Activated CD8-positive, alpha-beta memory T cell treated with anti-CD3 and anti-CD28 coated beads for 36 hours (primary cell): ENCODE measurements around the gene CSH2. TPM values are rescaled to one million over a fixed set of nuclear protein-coding genes. Genes with fewer than 3 reads are reported as not detected.

Source experiments
- CTCF ChIA-PET: fragments of 350-600 bp; sonication (Branson Sonifier 250); formaldehyde crosslinking; loops from one replicate; lab custom pipeline; 2021; ENCODE audit warnings: antibody characterized with exemption; lab: Charles Lee
- POLR2A ChIA-PET: fragments of 350-600 bp; sonication (Branson Sonifier 250); formaldehyde crosslinking; loops from one replicate; lab custom pipeline; 2021; ENCODE audit warnings: antibody characterized with exemption; lab: Charles Lee
- total RNA-seq, 2 experiments: library from RNA; stranded (reverse); gene quantifications; one replicate each; pipeline ENCODE4 v1.2.3, GENCODE V29; 2021

The CSH2 gene
- total RNA-seq, 2 experiments from 2014 or later, result not detected

DNA sequence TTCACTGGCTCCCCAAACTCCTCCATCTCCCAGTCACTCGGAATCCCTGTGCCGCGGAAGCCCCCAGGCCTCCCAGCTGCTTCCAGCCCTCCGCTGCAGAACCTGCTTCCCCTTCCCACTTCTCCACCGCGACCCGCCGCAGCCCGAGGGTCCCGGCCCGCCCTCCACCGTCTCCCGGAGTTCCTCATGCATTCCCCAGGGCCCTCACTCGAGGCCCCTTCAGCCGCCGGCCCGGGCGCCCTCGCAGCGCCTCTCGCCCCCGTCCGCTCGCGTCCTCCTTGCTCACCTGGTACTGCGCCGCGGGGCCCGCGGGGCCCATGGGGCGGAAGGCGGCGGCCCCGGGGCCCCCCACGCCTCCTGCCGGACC lies 31.3 kb downstream of the CSH2 start:
- ChIA-PET POLR2A (interaction anchor here (0.7 to 1.0 kb wide), 3 partner anchors 9 to 14 kb away, joined by 3 to 4 read pairs (median 3); no protein-coding TSS in a partner anchor), CTCF (interaction anchor here (0.9 kb wide), 1 partner anchor 227 kb away, joined by 3 read pairs; no protein-coding TSS in a partner anchor)

- POLR2A ChIA-PET, result interaction anchor here (0.7 to 1.0 kb wide), 3 partner anchors 8 to 13 kb away, joined by 3 to 4 read pairs (median 3); no protein-coding TSS in a partner anchor
- CTCF ChIA-PET, result interaction anchor here (0.9 to 1.6 kb wide), 3 partner anchors 7 to 226 kb away, joined by 3 to 4 read pairs (median 3); no protein-coding TSS in a partner anchor
Observed at GRCh38 chr17:63841350-63842172, 31.9 kb downstream of the CSH2 start.

- ChIA-PET POLR2A (interaction anchor here (0.6 to 1.0 kb wide), 3 partner anchors 9 to 14 kb away, joined by 3 read pairs; partner anchors contain the start of gene PSMC5), CTCF (interaction anchor here (0.6 to 1.6 kb wide), 6 partner anchors 8 to 255 kb away, joined by 3 to 5 read pairs (median 4); partner anchors contain the start of gene PSMC5)
Observed at GRCh38 chr17:63840591-63841349, 32.7 kb downstream of the CSH2 start.

- ChIA-PET POLR2A (interaction anchor here (0.6 kb wide), 2 partner anchors 123 to 308 kb away, joined by 3 to 4 read pairs; no protein-coding TSS in a partner anchor), CTCF (interaction anchor here (0.6 to 1.2 kb wide), 2 partner anchors 83 to 140 kb away, joined by 3 to 4 read pairs; no protein-coding TSS in a partner anchor)
Observed at GRCh38 chr17:63838631-63839171, 34.8 kb downstream of the CSH2 start.

GRCh38 chr17:63837962-63838600 lies 35.4 kb downstream of the CSH2 start:
- POLR2A ChIA-PET, result no interaction called here
- CTCF ChIA-PET, result interaction anchor here (0.6 to 1.2 kb wide), 3 partner anchors 10 to 140 kb away, joined by 3 to 4 read pairs (median 3); no protein-coding TSS in a partner anchor

- POLR2A ChIA-PET, result no interaction called here
- CTCF ChIA-PET, result interaction anchor here (0.9 kb wide), 1 partner anchor 11 kb away, joined by 3 read pairs; no protein-coding TSS in a partner anchor
Observed at GRCh38 chr17:63837480-63837879, 36.0 kb downstream of the CSH2 start.

GRCh38 chr17:63836811-63837210 lies 36.7 kb downstream of the CSH2 start:
- ChIA-PET POLR2A (no interaction called here), CTCF (no interaction called here)

DNA sequence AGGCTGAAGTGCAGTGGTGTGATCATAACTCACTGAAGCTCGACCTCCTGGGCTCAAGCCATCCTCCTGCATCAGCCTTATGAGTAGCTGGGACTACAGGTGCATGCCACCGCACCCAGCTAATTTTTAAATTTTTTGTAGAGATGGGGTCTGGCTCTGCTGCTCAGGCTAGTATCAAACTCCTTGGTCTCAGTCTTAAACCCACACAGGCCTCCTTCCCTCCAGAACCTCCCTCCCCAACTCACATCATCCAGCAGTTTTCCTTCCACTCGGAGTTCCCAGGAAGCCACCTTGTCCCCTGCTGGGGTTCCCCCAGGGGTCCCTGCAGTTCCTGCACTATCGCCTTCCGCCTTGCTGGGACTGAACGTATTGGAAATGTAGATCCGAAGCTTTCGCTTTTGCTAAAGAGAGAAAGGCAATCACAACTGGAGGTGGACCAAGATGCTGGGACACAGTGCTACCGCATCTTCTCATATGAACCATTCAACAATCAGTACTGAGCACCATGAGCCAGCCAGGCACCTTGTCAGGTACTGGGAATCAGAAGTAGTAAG lies 38.2 kb downstream of the CSH2 start:
- ChIA-PET CTCF (interaction anchor here (0.8 to 1.9 kb wide), 4 partner anchors 14 to 192 kb away, joined by 3 to 7 read pairs (median 5); no protein-coding TSS in a partner anchor), POLR2A (no interaction called here)

- ChIA-PET POLR2A (interaction anchor here (0.6 kb wide), 1 partner anchor 92 kb away, joined by 5 read pairs; no protein-coding TSS in a partner anchor), CTCF (interaction anchor here (0.8 to 1.9 kb wide), 4 partner anchors 14 to 192 kb away, joined by 3 to 7 read pairs (median 5); no protein-coding TSS in a partner anchor)
Observed at GRCh38 chr17:63834431-63835166, 38.9 kb downstream of the CSH2 start.

GRCh38 chr17:63833741-63834373 lies 39.6 kb downstream of the CSH2 start:
- CTCF ChIA-PET, result interaction anchor here (0.9 to 1.9 kb wide), 4 partner anchors 10 to 193 kb away, joined by 3 to 7 read pairs (median 4); no protein-coding TSS in a partner anchor
- POLR2A ChIA-PET, result interaction anchor here (0.6 to 1.4 kb wide), 2 partner anchors 8 to 92 kb away, joined by 4 to 5 read pairs; no protein-coding TSS in a partner anchor

GRCh38 chr17:63833026-63833740 lies 40.3 kb downstream of the CSH2 start:
- CTCF ChIA-PET, result interaction anchor here (0.8 to 1.3 kb wide), 4 partner anchors 8 to 23 kb away, joined by 3 to 4 read pairs (median 3); no protein-coding TSS in a partner anchor
- POLR2A ChIA-PET, result interaction anchor here (0.6 to 1.4 kb wide), 2 partner anchors 9 to 83 kb away, joined by 4 read pairs; no protein-coding TSS in a partner anchor

DNA sequence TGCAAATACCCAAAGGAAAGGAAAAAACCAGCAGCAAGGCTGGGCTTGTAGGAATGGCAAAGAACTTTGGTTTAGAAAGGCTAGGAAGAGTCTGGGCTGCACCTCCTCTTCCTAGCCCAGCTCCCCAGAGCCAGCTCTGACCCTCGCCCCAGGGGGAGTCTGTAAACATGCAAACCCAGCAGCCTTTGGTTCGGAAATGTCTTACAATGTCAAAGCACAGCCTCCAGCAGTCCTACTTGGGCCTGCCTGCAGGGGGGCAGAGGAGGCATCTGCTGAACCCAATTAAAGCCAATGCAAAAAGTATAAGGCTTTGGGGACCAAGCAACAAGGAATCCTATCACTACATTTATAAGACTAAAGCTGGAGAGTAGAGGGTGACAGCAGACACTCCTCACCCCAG lies 41.0 kb downstream of the CSH2 start:
- ChIA-PET CTCF (interaction anchor here (0.8 to 1.2 kb wide), 2 partner anchors 9 to 16 kb away, joined by 3 read pairs; no protein-coding TSS in a partner anchor), POLR2A (interaction anchor here (0.6 to 1.4 kb wide), 2 partner anchors 9 to 82 kb away, joined by 4 read pairs; no protein-coding TSS in a partner anchor)

DNA sequence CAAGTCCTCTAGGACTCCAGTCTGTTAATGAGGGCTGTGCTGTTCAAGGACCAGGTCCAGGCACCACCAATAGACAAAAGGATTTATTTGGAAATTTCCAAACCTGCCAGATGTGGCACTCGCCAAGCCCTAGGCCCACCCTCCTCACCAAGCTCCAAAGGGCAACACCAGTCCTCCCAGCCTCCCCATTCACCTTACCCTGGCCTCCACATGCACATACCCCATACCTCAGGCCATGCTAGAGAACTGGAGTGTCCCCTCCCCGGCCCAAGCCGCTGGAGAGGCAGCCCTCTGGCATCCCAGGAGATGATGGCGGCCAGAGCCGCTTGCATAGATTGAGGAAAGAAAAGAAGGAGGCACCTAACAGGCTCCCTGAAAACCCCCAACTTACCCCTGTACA lies 41.5 kb downstream of the CSH2 start:
- POLR2A ChIA-PET, result interaction anchor here (0.8 kb wide), 1 partner anchor 8 kb away, joined by 3 read pairs; no protein-coding TSS in a partner anchor
- CTCF ChIA-PET, result no interaction called here

- CTCF ChIA-PET, result interaction anchor here (1.1 kb wide), 2 partner anchors 9 to 17 kb away, joined by 3 read pairs; no protein-coding TSS in a partner anchor
- POLR2A ChIA-PET, result interaction anchor here (0.8 to 2.1 kb wide), 3 partner anchors 9 to 14 kb away, joined by 3 to 6 read pairs (median 6); no protein-coding TSS in a partner anchor
Observed at GRCh38 chr17:63831505-63831904, 42.0 kb downstream of the CSH2 start.

- CTCF ChIA-PET, result interaction anchor here (1.1 to 1.6 kb wide), 4 partner anchors 9 to 405 kb away, joined by 3 read pairs; no protein-coding TSS in a partner anchor
- POLR2A ChIA-PET, result interaction anchor here (1.1 to 2.1 kb wide), 4 partner anchors 11 to 57 kb away, joined by 3 to 6 read pairs (median 4); partner anchors contain the start of genes CCDC47 and SMARCD2
Observed at GRCh38 chr17:63830904-63831491, 42.5 kb downstream of the CSH2 start.
